WTC11 (cell line): ENCODE results near the gene TRMT2A.

Experiments used
- ARID4B ChIP-seq: sonication (generic); formaldehyde crosslinking; IDR thresholded peaks from 2 replicates; pipeline ENCODE4 v1.8.0; 2023; ENCODE audit warnings: missing genetic modification reagents, mild to moderate bottlenecking, borderline replicate concordance
- ATF1 ChIP-seq: sonication (generic); formaldehyde crosslinking; IDR thresholded peaks from 2 replicates; pipeline ENCODE4 v1.8.1; 2023; ENCODE audit warnings: mild to moderate bottlenecking, moderate library complexity, missing genetic modification reagents
- CREM ChIP-seq: sonication (generic); formaldehyde crosslinking; IDR thresholded peaks from 2 replicates; pipeline ENCODE4 v1.8.1; 2022; ENCODE audit warnings: mild to moderate bottlenecking, missing genetic modification reagents, moderate library complexity
- CTCF ChIP-seq: fragments of 200-600 bp; IDR thresholded peaks from 2 replicates; pipeline ENCODE4 v1.8.0; 2022; ENCODE audit warnings: antibody characterized with exemption
- E2F4 ChIP-seq: sonication (generic); formaldehyde crosslinking; IDR thresholded peaks from 2 replicates; pipeline ENCODE4 v1.8.1; 2022; ENCODE audit warnings: low read depth, mild to moderate bottlenecking, moderate library complexity, missing genetic modification reagents, borderline replicate concordance
- ETV6 ChIP-seq: sonication (generic); formaldehyde crosslinking; IDR thresholded peaks from 2 replicates; pipeline ENCODE4 v1.8.1; 2022; ENCODE audit warnings: mild to moderate bottlenecking, missing genetic modification reagents
- FOXP1 ChIP-seq: sonication (generic); formaldehyde crosslinking; IDR thresholded peaks from 2 replicates; pipeline ENCODE4 v1.8.0; 2022; ENCODE audit warnings: missing genetic modification reagents, mild to moderate bottlenecking, moderate library complexity, borderline replicate concordance
- HMGA2 ChIP-seq: fragments of 250-450 bp; sonication (Bioruptor Pico); IDR thresholded peaks from 2 replicates; pipeline ENCODE4 v1.4.0; 2021; ENCODE audit warnings: mild to moderate bottlenecking, moderate library complexity
- HMGXB4 ChIP-seq: sonication (generic); formaldehyde crosslinking; IDR thresholded peaks from 2 replicates; pipeline ENCODE4 v1.8.1; 2023; ENCODE audit warnings: mild to moderate bottlenecking, moderate library complexity, missing genetic modification reagents
- MAX ChIP-seq: sonication (generic); formaldehyde crosslinking; IDR thresholded peaks from 2 replicates; pipeline ENCODE4 v1.8.0; 2022; ENCODE audit warnings: mild to moderate bottlenecking, missing genetic modification reagents
- SP1 ChIP-seq: sonication (generic); formaldehyde crosslinking; conservative IDR thresholded peaks from 2 replicates; pipeline ENCODE4 v1.8.1; 2022; ENCODE audit warnings: missing genetic modification reagents
- TEAD1 ChIP-seq: sonication (generic); formaldehyde crosslinking; IDR thresholded peaks from 2 replicates; pipeline ENCODE4 v1.8.0; 2022; ENCODE audit warnings: mild to moderate bottlenecking, missing genetic modification reagents
- USF2 ChIP-seq: sonication (generic); formaldehyde crosslinking; IDR thresholded peaks from 2 replicates; pipeline ENCODE4 v1.8.1; 2023; ENCODE audit warnings: mild to moderate bottlenecking, missing genetic modification reagents, moderate library complexity
- ZBTB21 ChIP-seq: sonication (generic); formaldehyde crosslinking; IDR thresholded peaks from 2 replicates; pipeline ENCODE4 v1.8.1; 2023; ENCODE audit warnings: mild to moderate bottlenecking, missing genetic modification reagents, borderline replicate concordance

GRCh38 chr22:20138868-20139267, 21.8 kb upstream of the TRMT2A start:
- TF ChIP-seq CTCF (no peak), E2F4 (no peak), FOXP1 (CRISPR knock-in tag) (no peak), ATF1 (CRISPR knock-in tag) (no peak), HMGA2 (CRISPR knock-in tag) (no peak), MAX (CRISPR knock-in tag) (no peak), ETV6 (CRISPR knock-in tag) (no peak), HMGXB4 (CRISPR knock-in tag) (no peak), ARID4B (CRISPR knock-in tag) (no peak), CREM (CRISPR knock-in tag) (no peak), ZBTB21 (CRISPR knock-in tag) (no peak), USF2 (no peak), SP1 (no peak), TEAD1 (CRISPR knock-in tag) (no peak)
